Common myeloid progenitor, CD34-positive (primary cell): ENCODE data around the gene TMEM174.
"Not testable (repeated sequence)": the region's sequence is repeated elsewhere in the genome, so short reads cannot be mapped to it uniquely, and the experiment has no call there.

ENCODE experiments used
- CTCF ChIA-PET: fragments of 350-600 bp; sonication (Branson Sonifier 250); formaldehyde crosslinking; loops from one replicate; lab custom pipeline; 2021; ENCODE audit warnings: antibody characterized with exemption; lab: Charles Lee
- POLR2A ChIA-PET: fragments of 350-600 bp; sonication (Branson Sonifier 250); formaldehyde crosslinking; loops from one replicate; lab custom pipeline; 2021; ENCODE audit warnings: antibody characterized with exemption; lab: Charles Lee
- DNase-seq, 3 donors: peaks; one replicate each; pipeline versions ENCODE4 v3.0.0 to v3.0.0-alpha.2; 2013
- H3K27ac ChIP-seq, 2 experiments: 1 replicate in 1 of 2; 2 replicates in 1 of 2; pipeline ENCODE4 v1.7.0; 2013; ENCODE audit warnings: inconsistent platforms in 2 of 2, low read length in 2 of 2, mild to moderate bottlenecking in 2 of 2, low read depth in 1 of 2, moderate library complexity in 1 of 2; ENCODE audit not compliant: severe bottlenecking in 2 of 2, insufficient read depth in 1 of 2, poor library complexity in 1 of 2
- H3K27me3 ChIP-seq, 5 experiments: replicated peaks in 2 of 5; 1 replicate in 3 of 5; 2 replicates in 2 of 5; pipeline versions ENCODE4 v1.6.1 to v1.7.0; 2013; ENCODE audit warnings: low read length in 4 of 5, mild to moderate bottlenecking in 2 of 5, moderate library complexity in 2 of 5, inconsistent platforms in 1 of 5; ENCODE audit not compliant: insufficient read depth in 5 of 5, control insufficient read depth in 4 of 5
- H3K36me3 ChIP-seq, 4 experiments: 1 replicate in 2 of 4; 2 replicates in 2 of 4; pipeline versions ENCODE4 v1.6.1 to v1.7.0; 2013; ENCODE audit warnings: low read length in 3 of 4, control low read depth in 1 of 4, mild to moderate bottlenecking in 1 of 4; ENCODE audit not compliant: control insufficient read depth in 4 of 4, insufficient read depth in 4 of 4
- H3K4me1 ChIP-seq, 4 experiments: 1 replicate in 3 of 4; 2 replicates in 1 of 4; pipeline versions ENCODE4 v1.6.1 to v1.7.1; 2013; ENCODE audit warnings: low read length in 3 of 4, mild to moderate bottlenecking in 3 of 4, control low read depth in 1 of 4, inconsistent platforms in 1 of 4, moderate library complexity in 1 of 4; ENCODE audit not compliant: control insufficient read depth in 4 of 4, insufficient read depth in 4 of 4; ENCODE audit errors: control extremely low read depth in 1 of 4
- H3K4me3 ChIP-seq, 7 experiments: 1 replicate in 4 of 7; 2 replicates in 3 of 7; pipeline versions ENCODE4 v1.5.1 to v1.7.0; 2013; ENCODE audit warnings: mild to moderate bottlenecking in 7 of 7, low read length in 6 of 7, moderate library complexity in 6 of 7, inconsistent platforms in 2 of 7, low read depth in 2 of 7, control low read depth in 1 of 7; ENCODE audit not compliant: insufficient read depth in 4 of 7, control insufficient read depth in 1 of 7; ENCODE audit errors: extremely low read depth in 1 of 7
- H3K9me3 ChIP-seq, 5 experiments: 1 replicate in 4 of 5; 2 replicates in 1 of 5; pipeline versions ENCODE4 v1.6.1 to v1.7.1; 2013; ENCODE audit warnings: low read length in 4 of 5, mild to moderate bottlenecking in 2 of 5, inconsistent platforms in 1 of 5, low read depth in 1 of 5, moderate library complexity in 1 of 5; ENCODE audit not compliant: control insufficient read depth in 4 of 5, insufficient read depth in 2 of 5; ENCODE audit errors: control extremely low read depth in 1 of 5
- WGBS: methylation state at CpG from one replicate; pipeline ENCODE4 v1.1.5; 2013; ENCODE audit not compliant: insufficient coverage; 5-methylcytosine and 5-hydroxymethylcytosine counted together

Gene TMEM174

GRCh38 chr5:73199671-73200070, 26.7 kb downstream of the TMEM174 start:
- Histone ChIP-seq H3K36me3 (no peaks in the 10 kb centered on the region), H3K27ac (no peak overlapping the region), H3K4me3 (no peak overlapping the region), H3K27me3 (peaks cover 7 to 60% (median 24%) of the 10 kb centered on the region in 5 experiments), H3K4me1 (peaks cover 0 to 4% (median 1%) of the 10 kb centered on the region in 4 experiments), H3K9me3 (peaks cover 0 to 5% (median 0%) of the 10 kb centered on the region in 5 experiments)
- WGBS, result 100% methylated on average over 3 of the region's 5 CpGs
- ChIA-PET CTCF (interaction anchor here (1.5 to 2.4 kb wide), 2 partner anchors 16 to 48 kb away, joined by 3 to 11 read pairs; no protein-coding TSS in a partner anchor), POLR2A (no interaction called here)
- DNase-seq, result no peak

GRCh38 chr5:73201547-73202513, 28.8 kb downstream of the TMEM174 start:
- H3K27ac ChIP-seq, result no peak overlapping the region
- H3K4me3 ChIP-seq, result peak overlapping the region in 3 of 7 experiments; percentile 10 to 45 (median 42)
- H3K36me3 ChIP-seq, result no peaks in the 10 kb centered on the region
- WGBS, result 35% methylated on average over 20 of the region's 34 CpGs
- DNase-seq, result peak; percentile 64 to 71 (median 69)
- peaks cover 0 to 4% (median 1%) of the 10 kb centered on the region in 4 experiments for H3K4me1 ChIP-seq
- peaks cover 0 to 5% (median 2%) of the 10 kb centered on the region in 5 experiments for H3K9me3 ChIP-seq
- H3K27me3 ChIP-seq, result peaks cover 5 to 56% (median 19%) of the 10 kb centered on the region in 5 experiments
- POLR2A ChIA-PET, result no interaction called here
- CTCF ChIA-PET, result interaction anchor here (1.1 to 2.5 kb wide), 7 partner anchors 11 to 117 kb away, joined by 3 to 11 read pairs (median 6); no protein-coding TSS in a partner anchor

- CTCF ChIA-PET, result interaction anchor here (0.9 to 1.8 kb wide), 6 partner anchors 9 to 133 kb away, joined by 3 to 12 read pairs (median 4); no protein-coding TSS in a partner anchor
- Histone ChIP-seq H3K4me3 (no peak overlapping the region), H3K36me3 (no peaks in the 10 kb centered on the region), H3K27me3 (peaks cover 3 to 36% (median 8%) of the 10 kb centered on the region in 5 experiments), H3K27ac (no peak overlapping the region), H3K4me1 (peaks cover 0 to 4% (median 1%) of the 10 kb centered on the region in 4 experiments), H3K9me3 (peaks cover 0 to 12% (median 3%) of the 10 kb centered on the region in 5 experiments)
- no peak for DNase-seq
- POLR2A ChIA-PET, result no interaction called here
- no CpG with 5 or more reads among the region's 3 CpGs for WGBS
Observed at GRCh38 chr5:73204332-73204731, 31.3 kb downstream of the TMEM174 start.

GRCh38 chr5:73204733-73205132, 31.7 kb downstream of the TMEM174 start:
- CTCF ChIA-PET, result interaction anchor here (0.9 to 1.6 kb wide), 4 partner anchors 8 to 134 kb away, joined by 3 to 6 read pairs (median 4); no protein-coding TSS in a partner anchor
- no peak overlapping the region for H3K4me3 ChIP-seq
- H3K27me3 ChIP-seq, result peaks cover 2 to 32% (median 5%) of the 10 kb centered on the region in 5 experiments
- POLR2A ChIA-PET, result no interaction called here
- peaks cover 0 to 4% (median 1%) of the 10 kb centered on the region in 4 experiments for H3K4me1 ChIP-seq
- no peaks in the 10 kb centered on the region for H3K36me3 ChIP-seq
- H3K9me3 ChIP-seq, result peaks cover 0 to 14% (median 4%) of the 10 kb centered on the region in 5 experiments
- WGBS, result 99% methylated on average over 5 of the region's 5 CpGs
- no peak overlapping the region for H3K27ac ChIP-seq
- DNase-seq, result no peak

- peaks cover 0 to 4% (median 1%) of the 10 kb centered on the region in 4 experiments for H3K4me1 ChIP-seq
- H3K27ac ChIP-seq, result no peak overlapping the region
- H3K36me3 ChIP-seq, result no peaks in the 10 kb centered on the region
- 61% methylated on average over 3 of the region's 3 CpGs for WGBS
- peaks cover 0 to 17% (median 4%) of the 10 kb centered on the region in 5 experiments for H3K9me3 ChIP-seq
- peaks cover 2 to 32% (median 4%) of the 10 kb centered on the region in 5 experiments for H3K27me3 ChIP-seq
- ChIA-PET CTCF (no interaction called here), POLR2A (no interaction called here)
- H3K4me3 ChIP-seq, result no peak overlapping the region
- peak; percentile 10 to 63 (median 46) for DNase-seq
Observed at GRCh38 chr5:73205305-73205704, 32.3 kb downstream of the TMEM174 start.

GRCh38 chr5:73207239-73207638, 34.2 kb downstream of the TMEM174 start:
- POLR2A ChIA-PET, H3K4me1 ChIP-seq, H3K36me3 ChIP-seq, DNase-seq, H3K27ac ChIP-seq, H3K4me3 ChIP-seq: not testable (repeated sequence)
- CTCF ChIA-PET, result interaction anchor here (1.3 to 2.1 kb wide), 3 partner anchors 9 to 291 kb away, joined by 3 to 10 read pairs (median 3); no protein-coding TSS in a partner anchor
- Histone ChIP-seq H3K27me3 (peaks cover 0 to 26% (median 4%) of the 10 kb centered on the region in 5 experiments), H3K9me3 (peaks cover 0 to 17% (median 4%) of the 10 kb centered on the region in 5 experiments)
- WGBS, result 65% methylated on average over 3 of the region's 4 CpGs
